ENCODE results near the gene LAMB1. TPM values are rescaled to one million over a fixed set of nuclear protein-coding genes. Genes with fewer than 3 reads are reported as not detected.

The LAMB1 gene
- total RNA-seq, 2 experiments from 2014 or later: 0.17 TPM; not detected in 1

- POLR2A ChIA-PET: interaction anchor here (0.6 to 1.3 kb wide), 6 partner anchors 30 to 1090 kb away, joined by 3 to 6 read pairs (median 4); no protein-coding TSS in a partner anchor
- Histone ChIP-seq H3K36me3 (ENCODE audit: insufficient read depth, low read length) (no peaks in the 10 kb centered on the region), H3K4me3 (ENCODE audit: low read depth, low read length, poor library complexity, severe bottlenecking) (no peak overlapping the region), H2AFZ (ENCODE audit: low read length) (no peak overlapping the region; the same call in 1 of the 2 replicates), H3K9me2 (ENCODE audit: insufficient read depth, low read length) (no peaks in the 10 kb centered on the region), H4K20me1 (ENCODE audit: insufficient read depth, low read length) (no peaks in the 10 kb centered on the region), H3K9me3 (ENCODE audit: low read length) (no peaks in the 10 kb centered on the region), H3K27ac (ENCODE audit: low read depth, low read length, poor library complexity, severe bottlenecking) (no peak overlapping the region), H3K4me1 (ENCODE audit: insufficient read depth, low read length, poor library complexity, severe bottlenecking) (no peaks in the 10 kb centered on the region), H3K4me2 (ENCODE audit: low read length) (no peak overlapping the region), H3K79me2 (ENCODE audit: insufficient read depth, low read depth, low read length) (no peaks in the 10 kb centered on the region)
- no TSS peak for BruUV-seq (replicated peaks)
- TF ChIP-seq CTCF (conservative IDR thresholded peaks at IDR 0.05; ENCODE audit: low read length): peak; percentile 92
- TF ChIP-seq EZH2phosphoT487 (IDR thresholded peaks at IDR 0.05; ENCODE audit: borderline replicate concordance, low read depth, low read length): no peak
- CTCF ChIA-PET (ENCODE audit: unreplicated experiment): interaction anchor here (0.6 to 0.8 kb wide), 4 partner anchors 132 to 711 kb away, joined by 3 to 6 read pairs (median 3); no protein-coding TSS in a partner anchor
- intact Hi-C loops (cut with micrococcal nuclease; ENCODE audit: unreplicated experiment): loop anchor here (2.0 to 10.0 kb wide), 8 partner anchors 133 to 1210 kb away; partner anchors contain the start of genes BCAP29, CBLL1 and CCDC71L
- peak; percentile 63 for DNase-seq (ENCODE audit: low spot score)
Observed at GRCh38 chr7:107874605-107875446, 128.1 kb downstream of the LAMB1 start.

GRCh38 chr7:107874111-107874510 lies 128.8 kb downstream of the LAMB1 start:
- H4K20me1 ChIP-seq (ENCODE audit: insufficient read depth, low read length): no peaks in the 10 kb centered on the region
- no peaks in the 10 kb centered on the region for H3K9me2 ChIP-seq (ENCODE audit: insufficient read depth, low read length)
- BruUV-seq (replicated peaks): no TSS peak
- no peaks in the 10 kb centered on the region for H3K79me2 ChIP-seq (ENCODE audit: insufficient read depth, low read depth, low read length)
- no peak for DNase-seq (ENCODE audit: low spot score)
- H3K4me2 ChIP-seq (ENCODE audit: low read length): no peak overlapping the region
- H3K9me3 ChIP-seq (ENCODE audit: low read length): no peaks in the 10 kb centered on the region
- POLR2A ChIA-PET: interaction anchor here (0.6 kb wide), 1 partner anchor 1090 kb away, joined by 4 read pairs; no protein-coding TSS in a partner anchor
- no peak overlapping the region; the same call in 1 of the 2 replicates for H2AFZ ChIP-seq (ENCODE audit: low read length)
- intact Hi-C loops (cut with micrococcal nuclease; ENCODE audit: unreplicated experiment): loop anchor here (2.0 to 10.0 kb wide), 5 partner anchors 271 to 1209 kb away; partner anchors contain the start of genes BCAP29 and CCDC71L
- TF ChIP-seq EZH2phosphoT487 (IDR thresholded peaks at IDR 0.05; ENCODE audit: borderline replicate concordance, low read depth, low read length) (no peak), CTCF (conservative IDR thresholded peaks at IDR 0.05; ENCODE audit: low read length) (no peak)
- H3K4me1 ChIP-seq (ENCODE audit: insufficient read depth, low read length, poor library complexity, severe bottlenecking): no peaks in the 10 kb centered on the region
- no peak overlapping the region for H3K4me3 ChIP-seq (ENCODE audit: low read depth, low read length, poor library complexity, severe bottlenecking)
- no peaks in the 10 kb centered on the region for H3K36me3 ChIP-seq (ENCODE audit: insufficient read depth, low read length)
- CTCF ChIA-PET (ENCODE audit: unreplicated experiment): no interaction called here
- H3K27ac ChIP-seq (ENCODE audit: low read depth, low read length, poor library complexity, severe bottlenecking): no peak overlapping the region

Small RNA genes lying within 50 kb of the gene (small RNA-seq; reads per million reads assigned to genes)
- gene RF00012: not detected

Other genes starting within 250 kb of the LAMB1 start
- not detected in 2 replicates for gene SLC26A3, start 199.9 kb downstream of the LAMB1 start, total RNA-seq (2014; rRNA removed; shearing (Covaris generic))
- not detected in 2 replicates for gene SLC26A3, start 199.9 kb downstream of the LAMB1 start, total RNA-seq (2022)
- 43.8 and 48.4 TPM in 2 replicates for gene DLD, start 112.0 kb downstream of the LAMB1 start, total RNA-seq (2014; rRNA removed; shearing (Covaris generic))
- gene DLD, start 112.0 kb downstream of the LAMB1 start, total RNA-seq (2022): 79.5 and 82.3 TPM in 2 replicates
- gene LAMB4, start 127.2 kb upstream of the LAMB1 start, total RNA-seq (2014; rRNA removed; shearing (Covaris generic)): not detected in 2 replicates
- not detected in 2 replicates for gene LAMB4, start 127.2 kb upstream of the LAMB1 start, total RNA-seq (2022)